DOHH2 (cell line): ENCODE measurements around the gene EDAR.

Source experiments
- EZH2phosphoT487 ChIP-seq: fragments of 200-600 bp; sonication (generic); IDR thresholded peaks from 2 replicates; pipeline ENCODE4 v1.6.1; 2017; ENCODE audit warnings: borderline replicate concordance, mild to moderate bottlenecking, antibody characterized with exemption, low read length, moderate library complexity, mixed read lengths
- TF ChIP-seq, protein P1 (sequence below): fragments of 200-600 bp; sonication (generic); IDR thresholded peaks from one replicate; pipeline ENCODE4 v1.5.1; 2014; ENCODE audit warnings: antibody characterized with exemption, mild to moderate bottlenecking, low read depth, low read length; ENCODE audit not compliant: poor library complexity, severe bottlenecking

DNA sequence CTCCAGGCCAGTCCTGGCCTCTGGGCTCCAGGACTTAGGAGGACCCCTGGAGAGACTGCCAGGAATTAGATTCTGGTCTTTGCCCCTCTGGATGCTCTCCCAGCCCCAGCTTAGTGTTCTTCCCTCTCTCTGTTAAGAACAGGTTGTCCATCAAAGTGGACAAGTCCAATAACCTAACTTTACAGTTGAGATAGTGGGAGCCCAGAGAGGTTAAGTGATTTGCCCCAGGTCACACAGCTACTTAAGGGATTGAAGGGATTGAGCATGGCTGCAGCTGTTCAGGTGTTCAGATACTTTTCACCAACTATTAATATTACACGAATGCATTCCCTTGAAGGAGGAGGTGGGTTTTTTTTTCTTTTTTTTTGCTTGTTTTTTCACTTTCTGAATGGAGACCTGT is 57.6 kb downstream of the EDAR start:
- TF ChIP-seq, protein P1, sequence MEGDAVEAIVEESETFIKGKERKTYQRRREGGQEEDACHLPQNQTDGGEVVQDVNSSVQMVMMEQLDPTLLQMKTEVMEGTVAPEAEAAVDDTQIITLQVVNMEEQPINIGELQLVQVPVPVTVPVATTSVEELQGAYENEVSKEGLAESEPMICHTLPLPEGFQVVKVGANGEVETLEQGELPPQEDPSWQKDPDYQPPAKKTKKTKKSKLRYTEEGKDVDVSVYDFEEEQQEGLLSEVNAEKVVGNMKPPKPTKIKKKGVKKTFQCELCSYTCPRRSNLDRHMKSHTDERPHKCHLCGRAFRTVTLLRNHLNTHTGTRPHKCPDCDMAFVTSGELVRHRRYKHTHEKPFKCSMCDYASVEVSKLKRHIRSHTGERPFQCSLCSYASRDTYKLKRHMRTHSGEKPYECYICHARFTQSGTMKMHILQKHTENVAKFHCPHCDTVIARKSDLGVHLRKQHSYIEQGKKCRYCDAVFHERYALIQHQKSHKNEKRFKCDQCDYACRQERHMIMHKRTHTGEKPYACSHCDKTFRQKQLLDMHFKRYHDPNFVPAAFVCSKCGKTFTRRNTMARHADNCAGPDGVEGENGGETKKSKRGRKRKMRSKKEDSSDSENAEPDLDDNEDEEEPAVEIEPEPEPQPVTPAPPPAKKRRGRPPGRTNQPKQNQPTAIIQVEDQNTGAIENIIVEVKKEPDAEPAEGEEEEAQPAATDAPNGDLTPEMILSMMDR, result no peak
- no peak for TF ChIP-seq EZH2phosphoT487
